HG03025 (cell line): ENCODE measurements around the gene TMEM147.
A peak's percentile ranks its signal among the peaks of the same experiment; 100 is the strongest.

ENCODE experiments used
- ATAC-seq: cut with Tn5 transposase; IDR thresholded peaks from one replicate; pipeline ENCODE4 v1.9.1; 2021; ENCODE audit warnings: mild to moderate bottlenecking, moderate library complexity; ENCODE audit not compliant: unreplicated experiment, low FRiP score

Gene TMEM147

DNA sequence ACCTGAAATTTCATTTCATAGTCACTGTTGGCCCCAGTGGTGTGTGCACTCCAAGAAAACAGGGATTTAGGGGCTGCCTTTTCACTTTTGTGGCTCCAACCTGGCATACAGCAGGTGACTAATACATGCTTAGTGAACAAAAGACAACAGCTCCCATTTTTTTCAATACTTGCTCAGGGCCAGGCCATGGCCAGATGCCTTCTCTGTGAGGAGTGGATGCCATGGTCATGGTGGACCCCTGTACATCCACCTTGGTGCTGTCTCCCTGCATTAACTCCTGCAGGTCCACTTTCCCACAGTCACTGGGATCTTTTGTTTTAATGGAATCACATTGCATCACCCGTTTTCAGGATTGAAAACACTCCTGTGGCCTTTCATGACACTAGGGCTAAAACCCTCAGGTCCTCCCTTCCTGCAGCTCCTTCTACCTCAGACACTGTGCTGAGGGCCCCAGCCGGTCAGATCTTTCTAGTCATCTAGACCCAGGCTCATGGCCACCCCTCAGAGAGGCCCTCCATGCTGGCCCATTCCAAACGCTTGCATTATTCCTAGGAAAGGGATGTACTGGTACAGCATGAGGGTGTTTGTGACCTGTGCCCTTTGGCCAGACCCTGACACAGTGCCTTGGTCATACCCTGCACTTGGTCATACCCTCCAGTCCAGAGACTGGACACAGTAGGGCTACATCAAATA, 1.2 kb upstream of the TMEM147 start:
- no peak for ATAC-seq

DNA sequence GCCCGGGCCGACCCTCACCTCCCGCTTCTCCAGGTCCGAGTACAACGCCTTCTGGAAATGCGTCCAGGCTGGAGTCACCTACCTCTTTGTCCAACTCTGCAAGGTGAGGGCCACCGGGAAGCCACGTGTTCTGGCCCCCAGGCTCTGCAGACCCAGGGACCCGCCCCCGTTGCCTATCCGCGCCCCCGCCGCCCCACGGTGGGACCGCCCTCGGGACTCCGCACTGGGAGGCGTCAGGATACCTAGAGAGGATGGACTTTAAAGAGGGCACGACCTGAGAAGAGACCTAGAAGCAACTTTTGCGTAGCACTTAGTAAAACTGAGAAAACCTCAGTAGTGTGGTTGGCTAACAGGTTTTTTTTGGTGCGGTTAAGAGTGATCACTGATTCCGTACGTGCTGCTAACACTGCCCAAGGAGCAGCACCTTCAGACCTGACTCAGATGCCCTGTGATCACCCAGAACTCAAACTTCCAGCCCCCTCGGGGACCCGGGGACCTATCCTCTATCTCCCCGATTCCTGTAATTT, 492 bp downstream of the TMEM147 start:
- peak; percentile 29 for ATAC-seq

DNA sequence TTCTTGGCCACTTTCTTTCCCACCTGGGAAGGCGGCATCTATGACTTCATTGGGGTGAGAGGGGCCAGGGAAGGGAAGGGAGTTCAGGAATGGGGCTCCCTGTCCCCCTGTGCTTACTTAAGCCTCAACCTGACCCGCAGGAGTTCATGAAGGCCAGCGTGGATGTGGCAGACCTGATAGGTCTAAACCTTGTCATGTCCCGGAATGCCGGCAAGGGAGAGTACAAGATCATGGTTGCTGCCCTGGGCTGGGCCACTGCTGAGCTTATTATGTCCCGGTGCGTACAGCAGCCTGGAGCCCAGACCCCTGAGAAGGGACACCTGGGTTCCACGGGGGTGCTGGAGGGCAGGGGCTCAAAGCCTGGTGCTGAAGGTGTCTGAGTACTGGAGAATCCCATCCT, 1.1 kb downstream of the TMEM147 start:
- no peak for ATAC-seq

- ATAC-seq: no peak
Measured at GRCh38 chr19:35549174-35549788, 3.9 kb downstream of the TMEM147 start.

DNA sequence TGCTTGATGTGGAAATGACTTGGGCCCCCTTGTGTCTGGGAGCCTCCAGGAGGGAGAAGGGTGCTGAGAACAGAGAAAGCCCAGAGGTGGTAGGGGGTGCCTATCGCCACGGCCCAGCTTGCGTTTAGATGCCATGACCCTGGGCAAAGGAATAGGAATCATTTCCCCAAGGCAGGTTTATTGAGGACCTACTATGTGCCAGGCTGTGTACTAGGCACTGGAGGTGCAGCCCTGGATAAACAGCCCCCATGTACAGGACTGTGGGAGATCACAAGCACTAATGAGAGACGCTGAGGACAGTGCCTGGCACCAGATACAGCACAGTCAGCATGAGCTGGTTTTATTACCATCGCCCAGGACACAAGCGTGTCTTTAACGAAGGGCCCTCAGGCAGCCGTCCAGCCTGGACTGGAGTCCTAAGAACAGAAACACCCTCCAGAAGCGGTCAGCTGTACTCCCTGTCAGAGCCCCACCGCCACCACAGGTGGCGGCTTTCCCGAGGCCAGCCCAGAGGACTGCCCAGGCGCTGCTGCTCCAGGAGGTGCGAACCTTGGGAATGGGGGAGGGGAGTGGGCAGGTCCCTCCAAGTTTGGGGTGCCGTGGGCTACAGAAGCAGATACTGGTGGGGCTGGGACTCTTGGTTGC, 4.6 kb downstream of the TMEM147 start:
- ATAC-seq: no peak

DNA sequence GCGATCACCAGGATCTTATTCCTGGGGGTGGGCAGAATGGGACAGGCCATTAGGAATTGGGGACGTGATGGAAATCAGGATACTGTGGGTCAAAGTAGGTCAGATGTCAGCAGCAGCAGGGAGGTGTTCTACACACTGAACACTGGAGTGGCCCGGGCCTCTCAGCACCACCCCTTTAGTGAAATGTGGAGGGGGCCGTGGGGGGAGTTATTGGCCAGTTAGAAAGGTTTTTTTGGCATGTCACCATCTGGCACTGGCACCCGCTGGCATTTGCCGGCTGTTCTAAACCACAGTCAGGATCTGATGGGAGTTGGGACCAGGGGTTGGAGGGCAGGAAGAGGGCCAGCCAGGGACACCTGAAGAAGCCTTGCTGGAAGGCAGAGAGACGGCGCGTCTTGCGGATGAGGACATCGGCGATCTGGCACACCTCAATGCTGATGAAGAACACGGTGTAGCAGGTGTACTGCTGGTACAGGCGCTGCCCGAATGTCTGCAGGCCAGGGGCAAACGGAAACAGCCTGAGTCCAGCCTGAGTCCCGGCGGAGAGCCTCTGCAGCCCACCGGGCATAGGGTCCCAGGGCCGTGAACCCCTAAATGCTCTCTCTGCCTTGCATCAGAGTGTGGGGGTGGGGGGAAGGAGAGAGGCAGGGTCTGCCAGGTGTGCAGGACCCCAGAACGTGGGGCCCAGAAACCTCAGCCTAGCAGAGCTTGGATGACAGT, 5.8 kb downstream of the TMEM147 start:
- ATAC-seq: no peak

GRCh38 chr19:35552534-35553384, 7.3 kb downstream of the TMEM147 start:
- no peak for ATAC-seq

DNA sequence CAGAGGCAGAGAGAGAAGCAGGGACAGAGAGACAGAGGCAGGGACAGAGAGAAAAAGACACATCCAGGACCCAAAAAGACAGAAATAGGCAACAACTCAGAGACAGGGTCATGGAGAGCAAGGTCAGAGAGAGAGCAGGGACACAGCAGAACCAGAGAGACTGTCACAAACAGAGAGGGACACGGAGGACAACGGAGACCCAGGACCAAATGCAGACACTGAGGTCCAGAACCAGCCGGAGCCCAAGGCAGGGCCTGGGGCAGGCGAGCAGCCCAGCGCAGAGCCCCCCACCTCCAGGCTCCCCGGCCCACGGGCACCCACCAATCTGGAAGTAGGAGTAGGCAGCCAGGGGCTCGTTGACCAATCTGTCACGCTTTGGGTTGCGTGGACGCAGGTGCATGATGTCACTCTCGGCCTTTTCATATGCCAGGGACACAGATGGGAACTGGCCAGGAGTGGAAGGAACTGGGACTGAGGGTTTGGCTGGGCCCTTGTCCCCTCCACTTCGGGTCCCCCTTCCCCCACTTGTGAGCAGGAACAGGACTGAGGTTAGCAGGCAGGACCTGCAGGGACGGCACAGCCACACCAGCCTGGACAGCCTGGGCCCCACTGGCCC, 8.1 kb downstream of the TMEM147 start:
- no peak for ATAC-seq

GRCh38 chr19:35554076-35554475, 8.7 kb downstream of the TMEM147 start:
- no peak for ATAC-seq

- ATAC-seq: no peak
Measured at GRCh38 chr19:35555301-35556005, 10.0 kb downstream of the TMEM147 start.

DNA sequence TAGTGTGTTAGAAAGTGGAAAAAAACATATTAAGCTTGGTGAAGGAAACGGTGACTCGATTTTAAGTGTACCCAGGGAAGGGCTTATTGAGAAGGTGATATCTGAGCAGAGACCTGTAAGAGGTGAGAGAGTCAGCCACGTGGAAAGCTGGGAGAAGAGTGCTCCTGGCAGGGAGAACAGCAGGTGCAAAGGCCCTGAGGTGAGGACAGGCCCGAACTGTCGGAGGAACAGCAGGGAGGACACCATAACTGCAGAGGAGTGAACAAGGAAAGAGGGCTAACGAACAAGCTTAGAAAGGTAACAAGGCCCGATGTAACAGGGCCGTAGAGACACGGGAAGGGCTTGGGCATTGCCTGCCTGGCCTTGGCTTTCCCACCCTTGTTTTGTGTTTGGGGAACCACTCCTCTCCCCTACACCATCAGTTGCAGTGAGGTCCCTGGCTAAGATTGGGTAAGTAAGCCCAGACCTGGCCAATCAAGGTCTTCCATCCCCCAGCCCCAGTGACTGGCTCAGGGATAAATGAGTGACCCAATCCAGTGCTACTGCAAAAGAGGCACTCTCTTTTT, 10.7 kb downstream of the TMEM147 start:
- ATAC-seq: no peak

DNA sequence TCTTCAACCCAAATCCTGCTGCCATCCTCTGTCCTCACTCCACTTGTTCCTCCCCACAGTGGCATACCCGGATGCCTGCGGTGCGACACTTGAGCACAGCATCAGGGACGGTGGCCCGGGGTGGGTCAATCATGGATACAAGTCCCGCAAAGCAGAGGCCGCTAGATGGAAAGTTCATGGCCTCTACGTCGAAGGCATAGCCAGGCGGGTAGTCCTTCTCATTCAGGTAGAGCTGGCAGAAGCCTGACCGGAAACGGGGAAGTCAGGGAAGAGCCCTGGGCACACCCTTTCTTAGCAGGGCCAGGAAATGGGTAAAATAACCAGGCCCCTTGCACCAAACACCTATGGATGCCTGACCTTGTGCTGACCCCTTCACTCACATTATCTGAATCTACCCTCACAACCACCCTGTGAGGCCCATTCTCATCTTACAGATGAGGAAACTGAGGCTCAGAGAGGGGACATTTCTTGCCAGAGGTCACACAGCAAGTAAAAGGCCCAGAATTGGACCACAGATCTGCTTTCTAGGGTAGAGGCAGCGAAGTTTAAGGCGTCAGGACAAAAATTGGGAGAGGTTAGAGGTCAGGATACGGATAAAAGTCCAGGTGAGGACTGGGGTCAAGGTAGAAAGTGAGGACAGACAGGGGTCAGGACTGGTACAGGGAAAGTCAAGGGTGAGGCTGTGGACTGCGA, 11.6 kb downstream of the TMEM147 start:
- ATAC-seq: no peak

- no peak for ATAC-seq
Measured at GRCh38 chr19:35557539-35558399, 12.3 kb downstream of the TMEM147 start.

DNA sequence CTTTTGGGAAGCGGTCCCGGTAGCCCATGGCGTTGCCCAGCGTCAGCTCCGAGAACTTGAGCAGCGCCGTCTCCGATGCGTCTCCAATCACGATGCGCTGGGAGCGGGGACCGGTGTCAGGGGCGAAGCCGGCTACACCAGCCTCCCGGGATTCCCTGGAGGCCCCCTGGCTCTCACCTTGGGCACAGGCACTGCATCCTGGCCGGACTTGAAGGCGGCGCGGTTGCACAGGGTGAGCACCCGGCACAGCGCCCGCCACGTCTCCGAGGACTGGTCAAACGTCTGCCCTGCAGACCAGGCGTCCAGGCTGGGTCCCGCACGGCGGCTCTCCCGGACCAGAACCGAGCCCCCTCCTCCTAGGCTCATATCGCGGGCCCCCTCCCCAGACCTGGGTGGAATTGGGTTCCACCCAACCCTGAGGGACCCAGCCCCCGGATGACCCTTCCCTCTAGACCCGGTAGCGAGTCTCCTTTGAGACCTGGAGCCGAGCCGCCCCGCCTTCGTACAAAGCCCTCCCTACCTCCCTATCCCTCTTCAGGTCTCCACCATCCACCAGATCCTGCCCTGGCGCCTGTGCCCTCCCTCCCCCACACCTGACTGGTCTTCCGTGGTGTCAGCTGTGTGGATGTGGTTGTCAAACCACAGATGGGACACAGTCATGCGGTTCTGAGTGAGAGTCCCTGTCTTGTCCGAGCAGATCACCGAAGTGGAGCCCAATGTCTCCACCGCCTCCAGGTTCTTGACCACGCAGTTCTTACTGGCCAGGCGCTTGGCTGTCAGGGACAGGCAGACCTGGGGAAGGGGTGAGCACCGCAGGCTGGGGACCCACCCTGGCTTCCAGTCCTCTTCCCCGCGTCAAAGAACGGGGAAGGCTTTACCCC, 13.2 kb downstream of the TMEM147 start:
- ATAC-seq: no peak

DNA sequence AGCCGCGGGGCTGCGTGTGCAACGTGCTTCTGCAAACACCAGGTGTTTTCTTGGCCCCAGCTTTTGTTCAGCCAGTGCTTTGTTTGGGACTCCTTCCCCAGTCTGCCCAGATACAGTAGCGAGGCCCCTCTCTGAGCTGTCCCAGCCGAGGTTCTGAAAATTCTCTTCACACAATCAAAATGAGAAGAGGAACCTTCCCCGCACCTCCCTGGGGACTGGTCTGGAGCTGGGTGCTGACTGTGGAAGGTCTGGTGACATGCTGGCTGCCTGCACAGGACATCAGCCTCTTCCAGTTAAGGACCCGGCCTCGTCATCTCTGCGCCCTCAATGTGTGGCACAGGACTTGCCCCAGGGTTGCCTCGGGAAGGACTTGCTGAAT, 13.8 kb downstream of the TMEM147 start:
- no peak for ATAC-seq

- no peak for ATAC-seq
Measured at GRCh38 chr19:35559781-35560180, 14.4 kb downstream of the TMEM147 start.
